ENCODE data around the gene ZDHHC14. TPM values are rescaled to one million over a fixed set of nuclear protein-coding genes. Genes with fewer than 3 reads are reported as not detected.

The ZDHHC14 gene
- total and polyA plus RNA-seq, 2 experiments from 2014 or later, result 3.0 to 7.4 TPM

DNA sequence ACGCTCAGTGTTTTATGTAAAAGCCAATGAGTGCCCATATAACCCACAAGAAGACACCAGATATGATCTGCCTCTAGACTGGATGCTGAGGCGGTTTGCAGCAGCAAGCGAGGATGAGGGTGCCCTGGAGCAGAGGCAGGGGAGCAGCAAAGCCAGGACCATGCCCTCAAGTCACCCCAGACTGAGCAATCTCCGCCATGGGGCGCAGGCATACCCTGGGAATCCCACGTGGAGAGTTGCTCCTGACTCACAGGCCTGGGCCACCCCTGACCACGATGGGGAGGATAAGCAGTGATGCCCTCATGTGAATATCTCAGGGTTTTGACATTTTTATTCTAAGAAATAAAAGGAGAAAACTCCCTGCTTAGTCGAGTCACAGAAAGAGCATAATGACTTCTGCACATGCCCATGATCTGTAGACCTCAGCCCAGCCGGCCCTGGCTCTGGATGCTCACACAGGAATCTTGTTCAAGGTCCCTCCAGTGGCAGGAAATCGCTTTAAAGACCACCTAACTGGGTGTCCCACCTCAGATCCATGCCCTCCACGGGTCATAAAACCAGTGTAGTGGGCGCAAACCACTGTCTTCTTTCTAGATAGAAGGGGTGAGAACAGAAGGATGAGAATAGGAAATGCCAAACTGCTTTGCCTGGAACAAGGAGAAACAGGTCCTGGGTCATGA lies 303.8 kb downstream of the ZDHHC14 start:
- no peak overlapping the region for H3K27ac Mint-ChIP-seq
- no peak overlapping the region for H2AFZ ChIP-seq

More for the DNA sequence above, 303.8 kb downstream of the ZDHHC14 start:
- H3K4me3 ChIP-seq, result no peak overlapping the region
- no peak for DNase-seq (ENCODE audit: low spot score)
- no peaks in the 10 kb centered on the region for H3K27me3 ChIP-seq (ENCODE audit: insufficient read depth)
- TF ChIP-seq STAT1 (IDR thresholded peaks at IDR 0.05; ENCODE audit: unreplicated experiment), result no peak
- TF ChIP-seq NANOG (IDR thresholded peaks at IDR 0.05; ENCODE audit: borderline replicate concordance), result no peak
- TF ChIP-seq, protein P1, sequence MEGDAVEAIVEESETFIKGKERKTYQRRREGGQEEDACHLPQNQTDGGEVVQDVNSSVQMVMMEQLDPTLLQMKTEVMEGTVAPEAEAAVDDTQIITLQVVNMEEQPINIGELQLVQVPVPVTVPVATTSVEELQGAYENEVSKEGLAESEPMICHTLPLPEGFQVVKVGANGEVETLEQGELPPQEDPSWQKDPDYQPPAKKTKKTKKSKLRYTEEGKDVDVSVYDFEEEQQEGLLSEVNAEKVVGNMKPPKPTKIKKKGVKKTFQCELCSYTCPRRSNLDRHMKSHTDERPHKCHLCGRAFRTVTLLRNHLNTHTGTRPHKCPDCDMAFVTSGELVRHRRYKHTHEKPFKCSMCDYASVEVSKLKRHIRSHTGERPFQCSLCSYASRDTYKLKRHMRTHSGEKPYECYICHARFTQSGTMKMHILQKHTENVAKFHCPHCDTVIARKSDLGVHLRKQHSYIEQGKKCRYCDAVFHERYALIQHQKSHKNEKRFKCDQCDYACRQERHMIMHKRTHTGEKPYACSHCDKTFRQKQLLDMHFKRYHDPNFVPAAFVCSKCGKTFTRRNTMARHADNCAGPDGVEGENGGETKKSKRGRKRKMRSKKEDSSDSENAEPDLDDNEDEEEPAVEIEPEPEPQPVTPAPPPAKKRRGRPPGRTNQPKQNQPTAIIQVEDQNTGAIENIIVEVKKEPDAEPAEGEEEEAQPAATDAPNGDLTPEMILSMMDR (conservative IDR thresholded peaks at IDR 0.05; ENCODE audit: low read depth in 2 of 2), result no peak
- no peak for TF ChIP-seq ZNF114 (CRISPR knock-in tag; IDR thresholded peaks at IDR 0.05)
- TF ChIP-seq, protein P2, sequence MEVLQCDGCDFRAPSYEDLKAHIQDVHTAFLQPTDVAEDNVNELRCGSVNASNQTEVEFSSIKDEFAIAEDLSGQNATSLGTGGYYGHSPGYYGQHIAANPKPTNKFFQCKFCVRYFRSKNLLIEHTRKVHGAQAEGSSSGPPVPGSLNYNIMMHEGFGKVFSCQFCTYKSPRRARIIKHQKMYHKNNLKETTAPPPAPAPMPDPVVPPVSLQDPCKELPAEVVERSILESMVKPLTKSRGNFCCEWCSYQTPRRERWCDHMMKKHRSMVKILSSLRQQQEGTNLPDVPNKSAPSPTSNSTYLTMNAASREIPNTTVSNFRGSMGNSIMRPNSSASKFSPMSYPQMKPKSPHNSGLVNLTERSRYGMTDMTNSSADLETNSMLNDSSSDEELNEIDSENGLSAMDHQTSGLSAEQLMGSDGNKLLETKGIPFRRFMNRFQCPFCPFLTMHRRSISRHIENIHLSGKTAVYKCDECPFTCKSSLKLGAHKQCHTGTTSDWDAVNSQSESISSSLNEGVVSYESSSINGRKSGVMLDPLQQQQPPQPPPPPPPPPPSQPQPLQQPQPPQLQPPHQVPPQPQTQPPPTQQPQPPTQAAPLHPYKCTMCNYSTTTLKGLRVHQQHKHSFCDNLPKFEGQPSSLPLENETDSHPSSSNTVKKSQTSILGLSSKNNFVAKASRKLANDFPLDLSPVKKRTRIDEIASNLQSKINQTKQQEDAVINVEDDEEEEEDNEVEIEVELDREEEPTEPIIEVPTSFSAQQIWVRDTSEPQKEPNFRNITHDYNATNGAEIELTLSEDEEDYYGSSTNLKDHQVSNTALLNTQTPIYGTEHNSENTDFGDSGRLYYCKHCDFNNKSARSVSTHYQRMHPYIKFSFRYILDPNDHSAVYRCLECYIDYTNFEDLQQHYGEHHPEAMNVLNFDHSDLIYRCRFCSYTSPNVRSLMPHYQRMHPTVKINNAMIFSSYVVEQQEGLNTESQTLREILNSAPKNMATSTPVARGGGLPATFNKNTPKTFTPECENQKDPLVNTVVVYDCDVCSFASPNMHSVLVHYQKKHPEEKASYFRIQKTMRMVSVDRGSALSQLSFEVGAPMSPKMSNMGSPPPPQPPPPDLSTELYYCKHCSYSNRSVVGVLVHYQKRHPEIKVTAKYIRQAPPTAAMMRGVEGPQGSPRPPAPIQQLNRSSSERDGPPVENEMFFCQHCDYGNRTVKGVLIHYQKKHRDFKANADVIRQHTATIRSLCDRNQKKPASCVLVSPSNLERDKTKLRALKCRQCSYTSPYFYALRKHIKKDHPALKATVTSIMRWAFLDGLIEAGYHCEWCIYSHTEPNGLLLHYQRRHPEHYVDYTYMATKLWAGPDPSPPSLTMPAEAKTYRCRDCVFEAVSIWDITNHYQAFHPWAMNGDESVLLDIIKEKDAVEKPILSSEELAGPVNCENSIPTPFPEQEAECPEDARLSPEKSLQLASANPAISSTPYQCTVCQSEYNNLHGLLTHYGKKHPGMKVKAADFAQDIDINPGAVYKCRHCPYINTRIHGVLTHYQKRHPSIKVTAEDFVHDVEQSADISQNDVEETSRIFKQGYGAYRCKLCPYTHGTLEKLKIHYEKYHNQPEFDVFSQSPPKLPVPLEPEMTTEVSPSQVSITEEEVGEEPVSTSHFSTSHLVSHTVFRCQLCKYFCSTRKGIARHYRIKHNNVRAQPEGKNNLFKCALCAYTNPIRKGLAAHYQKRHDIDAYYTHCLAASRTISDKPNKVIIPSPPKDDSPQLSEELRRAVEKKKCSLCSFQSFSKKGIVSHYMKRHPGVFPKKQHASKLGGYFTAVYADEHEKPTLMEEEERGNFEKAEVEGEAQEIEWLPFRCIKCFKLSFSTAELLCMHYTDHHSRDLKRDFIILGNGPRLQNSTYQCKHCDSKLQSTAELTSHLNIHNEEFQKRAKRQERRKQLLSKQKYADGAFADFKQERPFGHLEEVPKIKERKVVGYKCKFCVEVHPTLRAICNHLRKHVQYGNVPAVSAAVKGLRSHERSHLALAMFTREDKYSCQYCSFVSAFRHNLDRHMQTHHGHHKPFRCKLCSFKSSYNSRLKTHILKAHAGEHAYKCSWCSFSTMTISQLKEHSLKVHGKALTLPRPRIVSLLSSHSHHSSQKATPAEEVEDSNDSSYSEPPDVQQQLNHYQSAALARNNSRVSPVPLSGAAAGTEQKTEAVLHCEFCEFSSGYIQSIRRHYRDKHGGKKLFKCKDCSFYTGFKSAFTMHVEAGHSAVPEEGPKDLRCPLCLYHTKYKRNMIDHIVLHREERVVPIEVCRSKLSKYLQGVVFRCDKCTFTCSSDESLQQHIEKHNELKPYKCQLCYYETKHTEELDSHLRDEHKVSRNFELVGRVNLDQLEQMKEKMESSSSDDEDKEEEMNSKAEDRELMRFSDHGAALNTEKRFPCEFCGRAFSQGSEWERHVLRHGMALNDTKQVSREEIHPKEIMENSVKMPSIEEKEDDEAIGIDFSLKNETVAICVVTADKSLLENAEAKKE (CRISPR knock-in tag; IDR thresholded peaks at IDR 0.05), result no peak
- no peak for TF ChIP-seq JUNB (IDR thresholded peaks at IDR 0.05; ENCODE audit: unreplicated experiment)
- TF ChIP-seq, protein P3, sequence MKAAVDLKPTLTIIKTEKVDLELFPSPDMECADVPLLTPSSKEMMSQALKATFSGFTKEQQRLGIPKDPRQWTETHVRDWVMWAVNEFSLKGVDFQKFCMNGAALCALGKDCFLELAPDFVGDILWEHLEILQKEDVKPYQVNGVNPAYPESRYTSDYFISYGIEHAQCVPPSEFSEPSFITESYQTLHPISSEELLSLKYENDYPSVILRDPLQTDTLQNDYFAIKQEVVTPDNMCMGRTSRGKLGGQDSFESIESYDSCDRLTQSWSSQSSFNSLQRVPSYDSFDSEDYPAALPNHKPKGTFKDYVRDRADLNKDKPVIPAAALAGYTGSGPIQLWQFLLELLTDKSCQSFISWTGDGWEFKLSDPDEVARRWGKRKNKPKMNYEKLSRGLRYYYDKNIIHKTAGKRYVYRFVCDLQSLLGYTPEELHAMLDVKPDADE (IDR thresholded peaks at IDR 0.05), result no peak
- TF ChIP-seq ZNF331 (CRISPR knock-in tag; IDR thresholded peaks at IDR 0.05; ENCODE audit: low read depth), result no peak
- TF ChIP-seq EZH2phosphoT487 (IDR thresholded peaks at IDR 0.05; ENCODE audit: unreplicated experiment), result no peak
- TF ChIP-seq, protein P4, sequence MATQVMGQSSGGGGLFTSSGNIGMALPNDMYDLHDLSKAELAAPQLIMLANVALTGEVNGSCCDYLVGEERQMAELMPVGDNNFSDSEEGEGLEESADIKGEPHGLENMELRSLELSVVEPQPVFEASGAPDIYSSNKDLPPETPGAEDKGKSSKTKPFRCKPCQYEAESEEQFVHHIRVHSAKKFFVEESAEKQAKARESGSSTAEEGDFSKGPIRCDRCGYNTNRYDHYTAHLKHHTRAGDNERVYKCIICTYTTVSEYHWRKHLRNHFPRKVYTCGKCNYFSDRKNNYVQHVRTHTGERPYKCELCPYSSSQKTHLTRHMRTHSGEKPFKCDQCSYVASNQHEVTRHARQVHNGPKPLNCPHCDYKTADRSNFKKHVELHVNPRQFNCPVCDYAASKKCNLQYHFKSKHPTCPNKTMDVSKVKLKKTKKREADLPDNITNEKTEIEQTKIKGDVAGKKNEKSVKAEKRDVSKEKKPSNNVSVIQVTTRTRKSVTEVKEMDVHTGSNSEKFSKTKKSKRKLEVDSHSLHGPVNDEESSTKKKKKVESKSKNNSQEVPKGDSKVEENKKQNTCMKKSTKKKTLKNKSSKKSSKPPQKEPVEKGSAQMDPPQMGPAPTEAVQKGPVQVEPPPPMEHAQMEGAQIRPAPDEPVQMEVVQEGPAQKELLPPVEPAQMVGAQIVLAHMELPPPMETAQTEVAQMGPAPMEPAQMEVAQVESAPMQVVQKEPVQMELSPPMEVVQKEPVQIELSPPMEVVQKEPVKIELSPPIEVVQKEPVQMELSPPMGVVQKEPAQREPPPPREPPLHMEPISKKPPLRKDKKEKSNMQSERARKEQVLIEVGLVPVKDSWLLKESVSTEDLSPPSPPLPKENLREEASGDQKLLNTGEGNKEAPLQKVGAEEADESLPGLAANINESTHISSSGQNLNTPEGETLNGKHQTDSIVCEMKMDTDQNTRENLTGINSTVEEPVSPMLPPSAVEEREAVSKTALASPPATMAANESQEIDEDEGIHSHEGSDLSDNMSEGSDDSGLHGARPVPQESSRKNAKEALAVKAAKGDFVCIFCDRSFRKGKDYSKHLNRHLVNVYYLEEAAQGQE (IDR thresholded peaks at IDR 0.05; ENCODE audit: unreplicated experiment), result no peak
- TF ChIP-seq CREB1 (CRISPR knock-in tag; IDR thresholded peaks at IDR 0.05; ENCODE audit: low read depth), result no peak
- no peak for TF ChIP-seq EZH2 (IDR thresholded peaks at IDR 0.05; ENCODE audit: low read depth, unreplicated experiment)
- TF ChIP-seq POLR2AphosphoS5 (IDR thresholded peaks at IDR 0.05; ENCODE audit: low read depth), result no peak
- H3K4me3 Mint-ChIP-seq, result no peak overlapping the region
- no peaks in the 10 kb centered on the region for H4K20me1 ChIP-seq (replicated peaks; ENCODE audit: insufficient read depth)
- H3K36me3 Mint-ChIP-seq (ENCODE audit: low read depth), result no peaks in the 10 kb centered on the region
- H3K4me2 ChIP-seq, result no peak overlapping the region
- H3K27ac ChIP-seq (ENCODE audit: low read depth), result no peak overlapping the region
- H3K79me2 ChIP-seq (replicated peaks; ENCODE audit: insufficient read depth), result no peaks in the 10 kb centered on the region
- no peaks in the 10 kb centered on the region; the same call in 2 of the 3 replicates for H3K4me1 Mint-ChIP-seq
- H3K9me2 ChIP-seq (ENCODE audit: insufficient read depth), result peaks cover 5% of the 10 kb centered on the region; the same call in 1 of the 2 replicates
- no peaks in the 10 kb centered on the region for H3K9me3 Mint-ChIP-seq
- H3F3A ChIP-seq (replicated peaks; ENCODE audit: low read depth), result no peaks in the 10 kb centered on the region
- peaks cover 3% of the 10 kb centered on the region for H3K27me3 Mint-ChIP-seq (ENCODE audit: insufficient read depth, low read depth, poor library complexity)
- no peak for ATAC-seq
- H3K36me3 ChIP-seq (ENCODE audit: insufficient read depth), result no peaks in the 10 kb centered on the region
- H3K4me1 ChIP-seq (ENCODE audit: insufficient read depth), result no peaks in the 10 kb centered on the region
